GM18498 (cell line): ENCODE results near the gene MYO9B.
"Not testable (repeated sequence)": the region's sequence is repeated elsewhere in the genome, so short reads cannot be mapped to it uniquely, and the experiment has no call there.

ENCODE experiments used
- ATAC-seq: cut with Tn5 transposase; IDR thresholded peaks from one replicate; pipeline ENCODE4 v1.9.1; 2021; ENCODE audit warnings: mild to moderate bottlenecking, moderate library complexity; ENCODE audit not compliant: unreplicated experiment

MYO9B gene

GRCh38 chr19:17090583-17090982 is 15.0 kb downstream of the MYO9B start:
- no peak for ATAC-seq

GRCh38 chr19:17091758-17092333 is 16.3 kb downstream of the MYO9B start:
- no peak for ATAC-seq

- ATAC-seq: no peak
Measured at GRCh38 chr19:17092696-17093095, 17.1 kb downstream of the MYO9B start.

- ATAC-seq: not testable (repeated sequence)
Measured at GRCh38 chr19:17094694-17095093, 19.1 kb downstream of the MYO9B start.

GRCh38 chr19:17095141-17095919 is 19.8 kb downstream of the MYO9B start:
- ATAC-seq: no peak

GRCh38 chr19:17097593-17098126 is 22.1 kb downstream of the MYO9B start:
- ATAC-seq: no peak

GRCh38 chr19:17098326-17098725 is 22.7 kb downstream of the MYO9B start:
- no peak for ATAC-seq

GRCh38 chr19:17101686-17102628 is 26.4 kb downstream of the MYO9B start:
- ATAC-seq: no peak

GRCh38 chr19:17103177-17103576 is 27.6 kb downstream of the MYO9B start:
- no peak for ATAC-seq

- ATAC-seq: no peak
Measured at GRCh38 chr19:17104679-17105078, 29.1 kb downstream of the MYO9B start.

- no peak for ATAC-seq
Measured at GRCh38 chr19:17105556-17105955, 30.0 kb downstream of the MYO9B start.

- not testable (repeated sequence) for ATAC-seq
Measured at GRCh38 chr19:17106964-17107363, 31.4 kb downstream of the MYO9B start.

- no peak for ATAC-seq
Measured at GRCh38 chr19:17107546-17108452, 32.2 kb downstream of the MYO9B start.

- ATAC-seq: no peak
Measured at GRCh38 chr19:17108453-17108784, 32.8 kb downstream of the MYO9B start.

GRCh38 chr19:17109300-17109699 is 33.7 kb downstream of the MYO9B start:
- ATAC-seq: no peak

GRCh38 chr19:17109962-17110598 is 34.5 kb downstream of the MYO9B start:
- ATAC-seq: peak; percentile 63

- ATAC-seq: no peak
Measured at GRCh38 chr19:17110599-17110966, 35.0 kb downstream of the MYO9B start.

GRCh38 chr19:17111766-17112165 is 36.2 kb downstream of the MYO9B start:
- ATAC-seq: no peak

GRCh38 chr19:17112271-17112670 is 36.7 kb downstream of the MYO9B start:
- ATAC-seq: no peak

- no peak for ATAC-seq
Measured at GRCh38 chr19:17112700-17113099, 37.1 kb downstream of the MYO9B start.
